Peyer's patch (tissue), 4 donors: ENCODE data around the gene STON1. TPM values are rescaled to one million over a fixed set of nuclear protein-coding genes. Genes with fewer than 3 reads are reported as not detected.

Experiments used
- DNase-seq, 3 donors: peaks; one replicate each; pipeline ENCODE4 v3.0.0-alpha.2; 2017 to 2019
- H3K27ac ChIP-seq, 4 donors: fragments of 200-600 bp; sonication (generic); one replicate each; pipeline ENCODE4 v1.5.1; 2016 to 2019
- H3K27me3 ChIP-seq, 2 donors: fragments of 200-600 bp; sonication (generic); one replicate each; pipeline ENCODE4 v1.5.1; 2019
- H3K36me3 ChIP-seq, 3 donors: fragments of 200-600 bp; sonication (generic); one replicate each; pipeline ENCODE4 v1.5.1; 2016 to 2019
- H3K4me1 ChIP-seq, 4 donors: fragments of 200-600 bp; sonication (generic); one replicate each; pipeline ENCODE4 v1.5.1; 2016 to 2019
- H3K4me3 ChIP-seq, 4 donors: fragments of 200-600 bp; sonication (generic); 1 replicate in 3 of 4; 2 replicates in 1 of 4; pipeline ENCODE4 v1.5.1; 2016 to 2019; ENCODE audit warnings: mild to moderate bottlenecking in 1 of 4
- H3K9me3 ChIP-seq, 4 donors: fragments of 200-600 bp; sonication (generic); one replicate each; pipeline ENCODE4 v1.5.1; 2016 to 2019; ENCODE audit warnings: mild to moderate bottlenecking in 1 of 4
- CTCF ChIP-seq, 6 experiments: fragments of 450-650 bp in 4 of 6; fragments of 200-600 bp in 2 of 6; sonication (generic) in 1 of 6; IDR thresholded peaks; one replicate each; pipeline ENCODE4 v1.5.1; 2017 to 2019; ENCODE audit warnings: antibody characterized with exemption in 6 of 6, mild to moderate bottlenecking in 3 of 6, moderate library complexity in 1 of 6
- POLR2A ChIP-seq, 2 donors: fragments of 450-650 bp; IDR thresholded peaks; one replicate each; pipeline ENCODE4 v1.5.1; 2017; ENCODE audit warnings: antibody characterized with exemption in 2 of 2, mild to moderate bottlenecking in 2 of 2, moderate library complexity in 2 of 2
- total RNA-seq, 4 donors: library from RNA; depleted of rRNA; stranded (reverse); fragments of >200 nt; gene quantifications; one replicate each; pipeline ENCODE4 v1.1.0, GENCODE V29; 2016

Gene STON1
- total RNA-seq, 4 donors from 2014 or later: 3.9 to 22.3 (median 7.1) TPM

DNA sequence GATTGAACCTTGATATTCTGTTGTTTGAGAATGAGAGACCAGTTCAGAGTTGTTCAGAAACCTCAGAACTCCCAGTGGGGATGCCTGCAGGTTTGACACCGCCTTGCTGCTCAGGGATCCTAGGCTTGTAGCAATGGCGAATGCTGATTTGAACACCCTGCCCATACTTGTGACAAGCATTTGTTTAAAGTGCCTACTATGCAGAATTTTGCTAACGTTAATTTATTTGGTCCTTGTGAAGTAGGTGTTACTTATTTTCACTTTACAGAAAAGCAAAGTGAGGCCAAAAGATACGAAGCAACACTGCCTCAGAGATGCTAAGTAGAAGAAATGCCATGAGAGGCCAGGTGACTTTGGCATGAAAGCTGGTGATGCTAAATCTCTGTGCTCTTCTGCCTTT lies 32.3 kb downstream of the STON1 start:
- no peaks in the 10 kb centered on the region for H3K36me3 ChIP-seq

DNA sequence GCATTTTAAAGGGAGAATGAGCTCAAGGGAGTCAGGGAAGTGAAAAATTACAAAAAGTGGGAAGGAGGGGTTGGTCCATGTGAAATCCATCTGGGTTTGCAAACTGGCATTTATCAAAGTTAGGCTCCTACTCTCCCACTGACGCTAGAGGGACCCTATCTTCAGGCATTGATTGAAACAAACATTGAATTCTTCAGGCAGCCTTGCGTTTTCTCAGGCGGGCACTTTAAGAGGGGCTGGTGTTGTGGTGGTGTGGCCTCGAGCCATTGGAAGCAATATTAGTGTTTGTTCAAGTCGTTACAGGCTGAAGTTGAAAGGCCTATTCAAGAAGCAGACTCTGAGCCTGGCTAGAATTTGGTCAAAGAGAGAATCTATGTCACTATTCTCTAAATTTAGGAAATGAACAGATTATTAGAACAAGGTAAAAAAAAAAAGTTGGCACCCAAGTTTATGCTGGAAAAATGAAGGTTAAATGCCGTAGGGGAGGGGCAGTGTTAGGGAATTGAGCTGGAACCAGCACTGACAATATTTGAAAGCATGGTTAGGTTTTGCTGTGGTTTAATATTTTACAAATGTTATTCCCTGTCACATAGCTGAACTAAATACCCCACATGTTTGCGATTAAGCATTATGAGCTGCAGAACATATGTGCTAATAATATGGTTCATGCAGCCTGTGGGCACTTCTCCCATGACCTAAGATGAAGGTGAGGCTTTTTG lies 36.8 kb downstream of the STON1 start:
- Histone ChIP-seq H3K36me3 (no peaks in the 10 kb centered on the region), H3K27me3 (no peaks in the 10 kb centered on the region), H3K27ac (no peak overlapping the region), H3K4me3 (no peak overlapping the region), H3K9me3 (no peaks in the 10 kb centered on the region), H3K4me1 (no peaks in the 10 kb centered on the region)
- no peak for TF ChIP-seq POLR2A (IDR thresholded peaks at IDR 0.05)
- TF ChIP-seq CTCF (IDR thresholded peaks at IDR 0.05): no peak
- no peak for DNase-seq

More for the DNA sequence above, 32.3 kb downstream of the STON1 start:
- no peaks in the 10 kb centered on the region for H3K27me3 ChIP-seq
- no peak overlapping the region for H3K27ac ChIP-seq
- H3K4me1 ChIP-seq: no peaks in the 10 kb centered on the region
- DNase-seq: no peak
- no peaks in the 10 kb centered on the region for H3K9me3 ChIP-seq
- TF ChIP-seq POLR2A (IDR thresholded peaks at IDR 0.05) (no peak), CTCF (IDR thresholded peaks at IDR 0.05) (no peak)
- H3K4me3 ChIP-seq: no peak overlapping the region

DNA sequence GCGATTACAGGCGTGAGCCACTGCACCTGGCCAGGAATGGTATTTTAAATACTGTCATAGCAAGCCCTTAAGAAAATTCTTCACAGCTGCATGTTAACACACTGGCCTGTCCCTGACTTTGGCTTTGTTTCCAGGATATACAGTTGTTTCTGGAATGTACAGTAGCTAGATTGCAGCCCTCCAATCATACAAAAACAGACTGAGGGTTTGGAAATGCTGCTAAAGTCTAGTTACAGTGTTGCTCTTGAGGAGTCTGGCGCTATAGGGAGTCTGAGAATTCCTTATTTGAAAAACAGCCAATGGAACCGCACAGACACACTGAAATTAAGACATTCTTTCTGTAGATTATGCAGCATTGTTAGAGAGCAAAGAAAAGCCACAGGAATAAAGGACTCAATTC lies 37.7 kb downstream of the STON1 start:
- H3K27me3 ChIP-seq: no peaks in the 10 kb centered on the region
- H3K27ac ChIP-seq: no peak overlapping the region
- H3K4me1 ChIP-seq: no peaks in the 10 kb centered on the region
- TF ChIP-seq POLR2A (IDR thresholded peaks at IDR 0.05) (no peak), CTCF (IDR thresholded peaks at IDR 0.05) (no peak)
- no peak for DNase-seq
- no peaks in the 10 kb centered on the region for H3K36me3 ChIP-seq
- H3K9me3 ChIP-seq: no peaks in the 10 kb centered on the region
- no peak overlapping the region for H3K4me3 ChIP-seq

DNA sequence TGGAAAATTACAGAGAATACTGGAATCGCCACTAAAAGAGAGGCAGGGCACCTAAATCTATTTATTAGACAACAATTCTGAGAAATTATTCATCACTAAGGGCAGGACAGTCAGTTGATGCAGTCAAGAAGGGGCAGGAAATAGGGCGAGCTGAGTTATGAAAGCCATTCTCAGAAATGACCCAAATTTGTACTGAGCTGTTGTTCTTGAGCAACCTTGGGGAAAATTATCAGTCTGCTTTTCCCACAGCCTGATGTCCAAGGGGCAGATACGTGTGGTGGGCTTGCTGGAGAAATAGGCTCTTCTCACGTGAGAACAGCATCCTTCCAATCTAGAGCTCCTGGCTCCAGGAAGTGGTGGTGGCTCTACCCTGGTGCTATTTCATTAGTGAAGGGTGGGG lies 38.6 kb downstream of the STON1 start:
- Histone ChIP-seq H3K4me3 (no peak overlapping the region), H3K36me3 (no peaks in the 10 kb centered on the region), H3K9me3 (no peaks in the 10 kb centered on the region), H3K27ac (peak overlapping the region in 1 of 4 donors; percentile 10), H3K27me3 (no peaks in the 10 kb centered on the region), H3K4me1 (no peaks in the 10 kb centered on the region)
- TF ChIP-seq CTCF (IDR thresholded peaks at IDR 0.05): no peak
- no peak for TF ChIP-seq POLR2A (IDR thresholded peaks at IDR 0.05)
- DNase-seq: no peak

DNA sequence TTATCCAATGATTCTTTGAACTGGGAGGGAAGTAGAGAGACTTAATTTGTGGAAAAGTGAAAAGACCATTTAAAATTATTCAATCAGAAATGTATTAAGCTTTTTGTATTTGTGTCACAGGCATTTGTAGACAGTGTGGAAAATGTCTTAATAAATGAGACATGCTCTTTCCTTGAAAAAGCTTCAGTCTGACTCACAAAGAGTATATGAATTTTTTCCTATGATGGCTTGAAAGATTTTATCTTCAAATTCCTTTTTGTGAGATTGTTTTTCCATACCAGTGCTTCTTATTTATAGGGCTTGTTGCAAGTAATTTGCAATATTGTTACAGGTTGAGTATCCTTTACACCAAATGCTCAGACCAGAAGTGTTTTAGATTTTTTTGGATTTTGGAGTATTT lies 39.5 kb downstream of the STON1 start:
- DNase-seq: no peak
- H3K4me3 ChIP-seq: no peak overlapping the region
- no peak for TF ChIP-seq CTCF (IDR thresholded peaks at IDR 0.05)
- H3K4me1 ChIP-seq: no peaks in the 10 kb centered on the region
- no peak overlapping the region for H3K27ac ChIP-seq
- no peaks in the 10 kb centered on the region for H3K27me3 ChIP-seq
- H3K9me3 ChIP-seq: no peaks in the 10 kb centered on the region
- no peaks in the 10 kb centered on the region for H3K36me3 ChIP-seq

GRCh38 chr2:48572816-48573215 lies 42.9 kb downstream of the STON1 start:
- Histone ChIP-seq H3K9me3 (no peaks in the 10 kb centered on the region), H3K4me1 (no peaks in the 10 kb centered on the region), H3K36me3 (no peaks in the 10 kb centered on the region), H3K27me3 (no peaks in the 10 kb centered on the region), H3K4me3 (no peak overlapping the region), H3K27ac (no peak overlapping the region)
- TF ChIP-seq POLR2A (IDR thresholded peaks at IDR 0.05): no peak
- TF ChIP-seq CTCF (IDR thresholded peaks at IDR 0.05): no peak
- DNase-seq: no peak
